Muscle of arm (tissue), 12 donors: ENCODE measurements around the gene AGAP3. TPM values are rescaled to one million over a fixed set of nuclear protein-coding genes. Genes with fewer than 3 reads are reported as not detected.

Experiments
- DNase-seq: peaks from one replicate; pipeline ENCODE4 v3.0.0-alpha.2; 2013
- polyA plus RNA-seq, 12 donors: library from polyadenylated mRNA; unstranded; fragments of 120-200 nt; gene quantifications; one replicate each; pipeline ENCODE4 v1.2.1, GENCODE V29; 2013; ENCODE audit not compliant: insufficient read length in 12 of 12

The AGAP3 gene
- polyA plus RNA-seq, 12 donors: 62.4 to 86.8 (median 70.9) TPM; not detected in 1

DNA sequence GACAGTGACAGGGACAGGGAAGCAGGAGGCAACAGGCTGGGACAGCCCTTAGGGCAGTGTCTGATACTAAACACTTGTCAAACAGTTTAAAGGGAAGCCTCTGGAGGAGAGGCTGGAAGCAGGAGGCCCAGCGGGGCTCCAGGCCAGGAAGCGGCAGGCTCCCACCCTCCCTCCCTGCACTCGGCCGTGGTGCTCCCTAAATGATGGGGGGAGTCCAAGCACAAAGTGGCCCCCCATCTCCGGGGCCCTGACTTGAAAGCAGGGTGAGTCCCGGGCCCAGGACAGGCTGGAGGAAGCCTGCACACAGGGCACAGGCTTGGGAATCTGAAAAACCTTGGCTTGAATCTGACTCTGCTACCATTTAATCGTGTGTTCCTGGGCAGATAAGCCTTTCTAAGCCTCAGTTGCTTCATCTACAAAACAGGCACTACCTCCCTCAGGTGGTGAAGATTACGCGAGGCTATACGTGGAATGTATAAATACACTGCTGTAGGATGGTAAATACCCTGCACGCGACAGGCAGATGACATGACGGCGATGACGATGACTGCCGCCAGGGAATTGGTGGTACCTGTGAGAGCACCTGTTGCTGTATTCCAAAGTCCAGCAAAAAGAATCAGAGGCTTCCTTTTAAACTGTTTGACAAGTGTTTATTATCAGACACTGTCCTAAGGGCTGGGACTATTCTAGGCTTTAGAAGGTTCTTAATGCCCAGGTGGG, 47.2 kb downstream of the AGAP3 start:
- DNase-seq: no peak

DNA sequence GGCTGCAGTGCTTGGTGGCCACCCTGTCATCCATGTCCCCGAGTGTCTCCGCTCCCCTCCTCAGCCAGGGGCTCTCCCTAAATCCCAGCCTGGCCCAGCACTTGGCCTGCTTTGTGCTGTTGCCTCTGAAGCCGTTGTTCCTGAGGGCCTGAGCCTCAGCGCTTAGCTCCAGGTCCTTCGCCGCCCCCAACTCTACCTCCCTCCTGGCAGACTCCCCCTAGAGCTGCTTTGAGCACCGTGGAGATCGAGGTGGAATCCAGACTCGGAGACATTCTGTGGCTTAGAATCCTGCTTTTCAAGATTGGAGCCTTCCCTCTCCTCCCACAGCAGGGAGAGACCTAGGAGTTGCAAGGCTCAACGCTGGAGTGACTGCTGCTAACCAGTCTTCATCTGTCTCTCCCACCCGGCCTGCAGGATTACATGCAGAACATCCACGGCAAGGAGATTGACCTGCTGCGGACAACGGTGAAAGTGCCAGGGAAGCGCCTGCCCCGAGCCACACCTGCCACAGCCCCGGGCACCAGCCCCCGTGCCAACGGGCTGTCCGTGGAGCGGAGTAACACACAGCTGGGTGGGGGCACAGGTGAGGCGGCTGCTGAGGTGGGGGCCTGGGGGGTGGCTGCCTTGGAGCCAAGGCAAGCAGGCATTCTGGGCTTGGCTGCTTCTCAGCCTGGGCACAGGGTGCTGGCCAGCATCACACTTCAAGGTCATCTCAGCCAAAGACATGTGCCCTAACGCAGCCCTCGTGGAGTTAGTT, 47.9 kb downstream of the AGAP3 start:
- no peak for DNase-seq

GRCh38 chr7:151134743-151135524, 48.7 kb downstream of the AGAP3 start:
- DNase-seq: no peak

DNA sequence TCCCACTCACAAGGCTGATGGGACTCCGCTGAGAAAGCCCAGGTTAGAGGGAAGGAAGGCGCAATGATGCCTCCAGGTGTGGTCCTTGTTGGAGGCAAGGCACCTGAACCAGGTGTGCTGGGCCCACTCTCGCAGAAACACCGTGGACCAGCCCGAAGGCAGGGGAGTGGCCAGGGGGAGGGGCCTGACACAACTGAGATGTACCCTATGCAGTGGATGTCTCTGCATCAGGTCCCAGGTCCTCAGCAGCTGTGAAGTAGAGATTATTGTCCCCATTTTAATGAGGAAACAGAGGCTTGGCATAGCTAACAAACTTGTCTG, 49.2 kb downstream of the AGAP3 start:
- DNase-seq: no peak

DNA sequence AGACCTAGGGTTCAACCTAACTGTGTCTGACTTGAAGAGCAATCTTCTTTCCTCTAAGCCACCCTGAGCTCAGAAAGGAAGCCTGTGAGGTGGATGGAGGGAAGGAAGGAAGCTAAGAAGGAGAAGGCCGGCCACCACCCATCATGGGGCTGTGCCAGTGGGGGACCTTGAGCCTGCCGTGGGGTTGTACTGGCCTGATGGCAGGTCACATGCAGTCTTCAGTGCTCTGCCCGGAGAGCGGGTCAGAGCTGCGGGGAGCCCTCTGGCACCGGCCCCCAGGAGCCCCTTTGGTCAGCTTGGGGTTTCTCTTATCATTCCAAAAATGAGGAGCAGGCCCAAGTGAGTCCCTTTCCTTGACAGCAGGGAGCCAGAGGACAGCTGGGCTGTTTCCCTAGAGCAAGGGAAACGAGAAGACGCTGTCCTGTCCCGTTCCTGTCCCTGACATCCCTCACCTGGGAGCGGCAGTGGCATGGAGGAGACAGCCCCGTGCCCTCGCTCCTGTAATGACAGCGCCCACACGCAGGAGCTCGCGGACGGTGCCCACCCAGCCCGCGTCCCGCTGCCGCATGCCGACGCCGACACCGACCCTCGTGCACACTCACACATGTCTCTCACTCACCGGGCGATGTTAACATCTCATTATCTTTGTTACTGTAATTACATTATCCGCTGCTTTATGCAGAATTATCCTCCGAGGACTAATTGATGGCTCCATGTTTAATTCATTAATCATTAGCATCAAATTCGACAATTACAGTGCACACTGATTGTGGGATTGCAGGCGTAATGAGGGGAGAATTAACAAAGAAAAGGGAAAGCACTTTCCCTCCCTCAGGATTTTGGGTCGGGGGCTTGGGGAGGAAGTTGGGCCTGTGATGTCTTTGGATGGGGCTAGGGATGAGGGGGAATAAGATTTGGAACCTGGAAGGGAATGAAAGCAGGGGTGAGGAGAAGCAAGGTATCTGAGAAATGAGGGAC, 49.9 kb downstream of the AGAP3 start:
- DNase-seq: no peak

DNA sequence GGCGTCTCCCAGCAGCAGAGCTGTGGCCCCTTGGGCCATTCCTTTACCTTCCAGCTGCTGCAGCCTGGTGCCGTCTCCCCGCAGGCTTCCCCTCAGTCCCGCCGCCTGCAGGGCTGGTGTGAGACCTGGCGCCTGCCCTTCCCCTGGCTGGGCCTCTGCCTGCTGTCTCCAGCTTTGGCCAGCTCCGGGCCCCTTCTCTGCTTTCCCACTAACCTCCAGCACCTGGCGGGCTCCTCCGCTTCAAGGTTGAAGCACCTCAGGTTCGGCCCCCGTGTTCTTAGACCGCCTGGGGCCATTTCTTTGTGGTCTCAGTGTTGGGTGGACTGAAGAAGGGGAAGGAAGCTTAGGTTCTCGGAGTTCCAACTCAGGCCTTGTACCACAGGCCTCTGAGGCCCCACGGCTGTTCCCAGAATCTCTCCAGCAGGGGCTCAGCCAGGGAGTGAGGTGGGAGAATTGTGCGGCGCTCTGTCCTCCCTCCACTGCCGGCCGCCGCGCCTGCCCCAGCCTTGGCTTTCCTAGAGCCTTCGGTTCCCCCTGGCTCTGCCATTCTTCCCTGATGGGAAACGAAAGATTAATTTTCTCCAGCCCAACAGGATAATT, 50.9 kb downstream of the AGAP3 start:
- no peak for DNase-seq

DNA sequence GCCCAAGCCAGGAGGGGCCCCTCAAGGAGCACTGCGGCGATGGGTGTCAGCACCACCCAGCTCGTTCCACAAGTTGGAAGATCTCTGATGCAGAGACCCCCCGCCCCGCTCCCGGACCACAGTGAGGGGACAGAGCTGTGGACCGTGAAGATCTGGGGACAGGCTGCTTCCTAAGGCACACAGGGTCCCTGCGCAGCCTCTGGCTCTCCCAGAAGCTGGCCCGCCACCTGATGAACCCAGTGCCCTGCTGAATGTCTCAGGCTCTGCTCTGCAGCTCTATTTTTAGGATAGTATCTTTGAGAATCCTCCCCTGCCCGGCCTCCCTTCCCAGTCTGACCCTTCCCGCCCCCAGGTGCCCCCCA, 51.5 kb downstream of the AGAP3 start:
- no peak for DNase-seq

DNA sequence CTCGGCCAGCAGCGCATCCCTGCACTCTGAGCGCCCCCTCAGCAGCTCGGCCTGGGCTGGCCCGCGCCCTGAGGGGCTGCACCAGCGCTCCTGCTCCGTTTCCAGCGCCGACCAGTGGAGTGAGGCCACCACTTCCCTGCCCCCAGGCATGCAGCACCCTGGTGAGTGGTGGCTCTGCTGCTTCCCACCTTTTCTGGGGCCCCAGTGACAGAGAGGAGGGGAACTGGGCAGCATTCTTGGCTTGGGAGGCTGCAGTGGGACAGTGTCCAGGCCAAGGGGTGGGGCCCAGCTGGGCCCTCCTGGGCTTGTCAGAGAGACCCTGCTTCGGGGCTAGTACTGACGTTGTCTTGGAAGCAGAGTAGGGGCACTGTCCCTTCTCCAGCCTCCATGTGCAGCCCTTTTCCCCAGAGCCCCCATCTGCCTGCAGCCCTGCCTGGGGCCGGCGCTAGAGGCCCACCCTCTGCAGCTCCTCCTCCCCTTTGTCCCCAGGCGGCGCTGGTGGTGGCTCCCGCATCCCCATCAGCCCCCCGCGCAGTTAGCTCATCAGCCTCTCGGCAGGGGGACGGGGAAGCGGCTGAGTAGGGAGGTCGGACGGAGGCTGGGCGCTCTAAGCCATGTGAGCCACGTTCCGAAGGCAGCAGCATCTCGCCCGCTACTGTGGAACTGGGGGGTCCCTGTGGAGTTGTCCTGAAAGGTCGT, 52.0 kb downstream of the AGAP3 start:
- DNase-seq: no peak

- no peak for DNase-seq
These were observed 53.0 kb downstream of the AGAP3 start for GRCh38 chr7:151139071-151139790.

DNA sequence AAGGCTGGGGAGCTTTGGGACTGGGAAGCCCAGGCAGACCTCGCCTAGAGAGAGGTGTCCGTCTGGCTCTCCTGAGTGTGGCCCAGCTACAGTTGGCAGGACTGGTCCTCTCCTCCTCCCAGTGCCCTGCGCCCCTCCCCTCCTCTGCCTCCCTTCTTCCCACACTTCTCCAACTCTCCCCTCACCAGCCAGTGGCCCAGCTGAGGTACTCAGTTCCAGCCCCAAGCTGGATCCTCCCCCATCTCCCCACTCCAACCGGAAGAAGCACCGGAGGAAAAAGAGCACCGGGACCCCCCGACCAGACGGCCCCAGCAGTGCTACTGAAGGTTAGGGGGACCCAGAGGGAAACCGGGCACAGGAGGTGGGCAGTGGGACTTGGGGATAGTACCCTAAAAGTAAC, 53.5 kb downstream of the AGAP3 start:
- DNase-seq: no peak

GRCh38 chr7:151140826-151141225, 54.6 kb downstream of the AGAP3 start:
- no peak for DNase-seq

DNA sequence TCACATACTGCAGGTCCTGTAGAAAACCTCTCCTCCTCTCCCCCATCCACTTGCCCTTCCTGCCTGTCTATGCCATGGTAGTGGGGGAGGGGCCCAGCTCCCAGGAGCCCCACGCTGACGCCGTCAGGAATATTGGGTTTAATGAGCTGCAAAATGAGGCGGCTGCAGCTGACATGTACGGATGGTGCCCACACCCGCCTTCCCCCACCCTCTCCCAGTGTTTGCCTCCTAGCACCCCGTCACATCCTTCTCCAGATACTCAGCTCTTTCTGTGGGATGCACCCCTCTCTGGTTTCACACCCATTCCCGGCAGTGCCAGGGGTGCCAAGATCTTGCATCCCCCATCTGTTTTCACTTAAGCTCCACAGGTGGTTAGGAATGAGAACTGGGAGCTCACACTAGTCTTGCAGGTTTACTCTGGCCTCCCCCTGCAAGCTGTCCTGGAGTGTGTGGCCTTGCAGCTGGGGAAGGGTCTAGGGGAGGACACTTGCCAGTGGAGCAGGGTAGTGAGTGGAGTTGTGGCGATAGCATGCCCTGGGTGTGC, 55.1 kb downstream of the AGAP3 start:
- DNase-seq: no peak

DNA sequence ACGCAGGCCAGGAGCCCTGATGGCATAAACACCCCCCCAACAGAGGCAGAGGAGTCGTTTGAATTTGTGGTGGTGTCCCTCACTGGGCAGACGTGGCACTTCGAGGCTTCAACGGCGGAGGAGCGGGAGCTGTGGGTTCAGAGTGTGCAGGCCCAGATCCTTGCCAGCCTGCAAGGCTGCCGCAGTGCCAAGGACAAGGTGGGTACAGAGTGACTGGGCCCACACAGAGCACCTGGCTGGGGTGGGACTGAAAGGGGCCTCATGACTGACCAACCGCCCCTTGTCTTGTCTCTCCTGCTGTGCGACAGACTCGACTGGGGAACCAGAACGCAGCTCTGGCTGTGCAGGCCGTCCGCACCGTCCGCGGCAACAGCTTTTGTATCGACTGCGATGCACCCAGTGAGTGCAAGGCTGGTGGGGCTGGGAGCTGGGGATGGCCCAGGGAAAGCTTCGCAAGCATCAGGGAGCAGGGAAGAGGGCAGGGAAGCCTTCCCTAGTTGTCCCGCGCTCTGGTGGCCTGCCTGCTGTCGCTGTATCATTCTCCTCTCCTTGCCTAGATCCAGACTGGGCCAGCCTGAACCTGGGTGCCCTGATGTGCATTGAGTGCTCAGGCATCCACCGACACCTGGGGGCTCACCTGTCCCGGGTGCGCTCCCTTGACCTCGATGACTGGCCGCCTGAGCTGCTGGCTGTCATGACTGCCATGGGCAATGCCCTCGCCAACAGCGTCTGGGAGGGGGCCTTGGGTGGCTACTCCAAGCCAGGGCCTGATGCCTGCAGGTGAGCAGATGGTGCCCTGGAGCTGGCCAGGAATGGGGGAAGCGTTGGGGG, 55.8 kb downstream of the AGAP3 start:
- no peak for DNase-seq

DNA sequence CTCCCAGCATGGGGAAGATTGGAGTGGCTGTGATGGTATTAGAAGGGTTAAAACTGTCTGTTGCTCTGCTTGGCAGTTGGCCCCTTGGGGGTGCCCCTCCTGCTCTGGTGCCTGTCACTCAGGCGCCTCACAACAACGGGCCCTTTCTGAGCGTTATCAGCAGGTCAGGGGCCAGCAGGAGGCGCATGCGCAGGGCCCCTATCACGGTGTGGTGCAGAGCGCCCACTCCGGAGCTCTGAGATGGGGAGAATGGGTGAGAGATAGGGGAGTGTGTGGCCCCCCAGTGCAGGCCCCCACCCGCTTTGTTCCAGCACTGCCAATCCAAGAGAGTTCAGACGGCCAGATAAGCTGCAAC, 56.4 kb downstream of the AGAP3 start:
- no peak for DNase-seq

DNA sequence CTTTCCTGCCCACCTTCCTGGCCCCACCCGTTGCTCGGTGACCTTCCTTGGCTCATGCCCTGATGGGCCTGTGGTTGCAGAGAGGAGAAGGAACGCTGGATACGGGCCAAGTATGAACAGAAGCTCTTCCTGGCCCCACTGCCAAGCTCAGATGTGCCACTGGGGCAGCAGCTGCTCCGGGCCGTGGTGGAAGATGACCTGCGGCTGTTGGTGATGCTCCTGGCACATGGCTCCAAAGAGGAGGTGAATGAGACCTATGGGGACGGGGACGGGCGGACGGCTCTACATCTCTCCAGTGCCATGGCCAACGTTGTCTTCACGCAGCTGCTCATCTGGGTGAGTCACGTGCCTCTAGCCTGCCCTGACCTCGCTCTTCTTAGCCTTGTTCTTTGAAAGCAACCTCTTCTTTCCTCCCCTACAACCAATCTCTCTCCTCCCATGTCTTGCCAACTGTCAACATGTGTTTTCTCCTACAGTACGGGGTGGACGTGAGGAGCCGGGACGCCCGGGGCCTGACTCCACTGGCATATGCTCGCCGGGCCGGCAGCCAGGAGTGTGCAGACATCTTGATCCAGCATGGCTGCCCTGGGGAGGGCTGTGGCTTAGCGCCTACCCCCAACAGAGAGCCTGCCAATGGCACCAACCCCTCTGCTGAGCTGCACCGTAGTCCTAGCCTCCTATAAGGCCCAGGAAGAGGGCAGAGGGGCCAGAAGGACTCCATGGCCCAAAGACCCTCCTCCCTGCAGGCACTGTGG, 57.2 kb downstream of the AGAP3 start:
- peak; percentile 36 for DNase-seq

DNA sequence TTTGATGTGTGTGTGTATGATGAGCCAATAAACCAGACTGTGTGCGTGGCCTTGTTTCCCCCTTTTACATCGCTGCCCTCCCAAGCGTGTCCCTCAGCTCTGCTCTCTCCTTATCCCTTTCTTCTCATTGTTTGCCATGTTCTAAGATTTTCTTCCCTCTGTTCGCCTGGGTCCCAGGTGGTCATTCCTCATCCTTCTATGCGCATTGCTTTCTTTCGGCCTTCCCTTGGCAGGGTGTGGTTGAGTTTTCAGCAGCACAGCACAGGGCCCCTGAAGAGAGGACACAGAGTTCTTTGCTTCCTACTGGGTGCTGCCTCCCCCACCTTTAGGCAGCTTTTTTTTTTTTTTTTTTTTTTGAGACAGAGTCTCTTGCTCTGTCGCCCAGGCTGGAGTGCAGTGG, 58.1 kb downstream of the AGAP3 start:
- DNase-seq: no peak

- no peak for DNase-seq
These were observed 60.5 kb downstream of the AGAP3 start for GRCh38 chr7:151146761-151147160.
